Thyroid gland (tissue), 4 donors: ENCODE measurements around the gene TJP1. TPM values are rescaled to one million over a fixed set of nuclear protein-coding genes. Genes with fewer than 3 reads are reported as not detected.

Source experiments
- DNase-seq, 2 donors: peaks; one replicate each; pipeline ENCODE4 v3.0.0-alpha.2; 2019
- H3K27ac ChIP-seq, 3 donors: fragments of 200-600 bp; sonication (generic); 1 replicate in 2 of 3; 2 replicates in 1 of 3; pipeline ENCODE4 v1.5.1; 2016 to 2019; ENCODE audit warnings: mild to moderate bottlenecking in 1 of 3, moderate library complexity in 1 of 3
- H3K27me3 ChIP-seq: fragments of 200-600 bp; sonication (generic); one replicate; pipeline ENCODE4 v1.5.1; 2019
- H3K36me3 ChIP-seq, 2 donors: fragments of 200-600 bp; sonication (generic); one replicate each; pipeline ENCODE4 v1.5.1; 2016 to 2019
- H3K4me1 ChIP-seq, 2 donors: fragments of 200-600 bp; sonication (generic); one replicate each; pipeline ENCODE4 v1.5.1; 2017 to 2019
- H3K4me3 ChIP-seq, 3 donors: fragments of 200-600 bp; sonication (generic); replicated peaks in 1 of 3; 1 replicate in 2 of 3; 2 replicates in 1 of 3; pipeline ENCODE4 v1.5.1; 2016; ENCODE audit warnings: mild to moderate bottlenecking in 1 of 3
- H3K9me3 ChIP-seq: fragments of 200-600 bp; sonication (generic); one replicate; pipeline ENCODE4 v1.5.1; 2017
- POLR2A ChIP-seq, 2 donors: fragments of 450-650 bp; IDR thresholded peaks; one replicate each; pipeline ENCODE4 v1.6.1; 2017; ENCODE audit warnings: antibody characterized with exemption in 2 of 2, mild to moderate bottlenecking in 2 of 2, moderate library complexity in 1 of 2
- WGBS, 2 donors: methylation state at CpG; one replicate each; pipeline ENCODE4 v1.1.5; 2017; 5-methylcytosine and 5-hydroxymethylcytosine counted together
- intact Hi-C: fragments of 100-400 bp; cut with DNase I; formaldehyde crosslinking; loops from one replicate; pipeline ENCODE4 v1.15.1; 2023
- total RNA-seq, 4 donors: library from RNA; depleted of rRNA; stranded (reverse); fragments of >200 nt; gene quantifications; one replicate each; pipeline ENCODE4 v1.2.3, GENCODE V29; 2016
- TF ChIP-seq, protein P1 (sequence below), 6 experiments: fragments of 200-600 bp in 3 of 6; fragments of 450-650 bp in 3 of 6; sonication (generic) in 3 of 6; IDR thresholded peaks; one replicate each; pipeline ENCODE4 v1.5.1; 2016 to 2019; ENCODE audit warnings: antibody characterized with exemption in 6 of 6, mild to moderate bottlenecking in 2 of 6, inconsistent platforms in 1 of 6, moderate library complexity in 1 of 6

The TJP1 gene
- total RNA-seq, 4 donors from 2014 or later: 107 to 166 (median 126) TPM

DNA sequence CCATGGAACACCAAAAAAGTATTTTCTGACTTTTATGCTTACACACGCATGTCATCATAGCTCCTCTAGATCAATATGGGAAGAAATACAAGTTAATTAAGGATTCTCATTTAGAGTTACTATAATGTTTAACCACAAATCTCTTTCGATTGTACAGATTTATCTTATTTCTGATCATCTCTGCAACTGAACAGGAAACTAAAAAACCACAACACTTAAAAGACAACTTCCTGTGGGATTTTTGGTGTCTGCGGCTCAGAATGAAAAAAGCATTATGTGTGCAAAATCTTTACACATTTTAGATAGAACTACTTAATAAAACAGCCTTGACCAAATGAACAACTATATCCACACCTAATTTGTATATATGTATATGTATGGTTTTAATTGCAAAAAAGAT lies 3.0 kb upstream of the TJP1 start:
- WGBS, 2 donors: 52 to 61% methylated on average over 3 of the region's 3 CpGs
- intact Hi-C loops: no loop called here

DNA sequence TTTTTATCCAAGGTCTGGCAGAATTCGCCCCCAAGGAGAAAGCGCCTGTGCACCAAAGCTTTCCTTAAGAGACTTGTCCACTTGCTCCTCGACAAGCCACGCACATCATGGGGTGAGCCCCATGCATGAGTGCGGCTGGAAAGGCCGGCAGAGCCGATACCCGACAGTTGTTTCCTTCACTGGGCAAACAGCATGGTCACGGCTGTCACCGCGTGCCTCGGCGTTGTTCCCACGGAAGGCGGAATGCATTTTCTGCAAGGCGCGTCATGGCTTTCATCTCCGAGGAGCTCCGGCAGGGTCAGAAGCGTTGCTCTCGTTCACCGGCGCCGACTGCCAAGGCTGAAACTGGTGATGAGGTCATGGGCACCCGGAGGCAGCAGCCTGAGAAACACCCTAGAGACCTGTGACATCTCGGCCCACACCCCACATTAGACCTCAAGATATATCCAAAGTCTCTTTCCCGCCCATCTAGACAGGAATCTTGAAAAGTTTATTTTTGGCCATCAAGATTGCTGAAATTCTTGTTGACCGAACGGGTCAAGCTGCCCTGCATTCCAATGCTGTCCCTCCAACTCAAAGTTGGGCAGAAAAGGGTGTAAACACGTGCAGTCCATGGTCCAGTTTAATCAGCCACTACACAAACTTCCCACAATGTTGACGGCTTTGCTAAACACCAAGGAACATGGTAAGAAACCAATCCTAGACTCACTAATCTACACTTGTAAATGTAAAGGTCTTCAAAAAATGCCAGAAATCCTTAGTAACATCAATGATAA lies 604 bp upstream of the TJP1 start:
- WGBS, 2 donors: 7 to 14% methylated on average over 25 to 29 of the region's 31 CpGs
- intact Hi-C loops: no loop called here
- peak; percentile 69 to 71 for DNase-seq

More for the DNA sequence above, 3.0 kb upstream of the TJP1 start:
- TF ChIP-seq, protein P1, sequence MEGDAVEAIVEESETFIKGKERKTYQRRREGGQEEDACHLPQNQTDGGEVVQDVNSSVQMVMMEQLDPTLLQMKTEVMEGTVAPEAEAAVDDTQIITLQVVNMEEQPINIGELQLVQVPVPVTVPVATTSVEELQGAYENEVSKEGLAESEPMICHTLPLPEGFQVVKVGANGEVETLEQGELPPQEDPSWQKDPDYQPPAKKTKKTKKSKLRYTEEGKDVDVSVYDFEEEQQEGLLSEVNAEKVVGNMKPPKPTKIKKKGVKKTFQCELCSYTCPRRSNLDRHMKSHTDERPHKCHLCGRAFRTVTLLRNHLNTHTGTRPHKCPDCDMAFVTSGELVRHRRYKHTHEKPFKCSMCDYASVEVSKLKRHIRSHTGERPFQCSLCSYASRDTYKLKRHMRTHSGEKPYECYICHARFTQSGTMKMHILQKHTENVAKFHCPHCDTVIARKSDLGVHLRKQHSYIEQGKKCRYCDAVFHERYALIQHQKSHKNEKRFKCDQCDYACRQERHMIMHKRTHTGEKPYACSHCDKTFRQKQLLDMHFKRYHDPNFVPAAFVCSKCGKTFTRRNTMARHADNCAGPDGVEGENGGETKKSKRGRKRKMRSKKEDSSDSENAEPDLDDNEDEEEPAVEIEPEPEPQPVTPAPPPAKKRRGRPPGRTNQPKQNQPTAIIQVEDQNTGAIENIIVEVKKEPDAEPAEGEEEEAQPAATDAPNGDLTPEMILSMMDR (IDR thresholded peaks at IDR 0.05): no peak
- TF ChIP-seq POLR2A (IDR thresholded peaks at IDR 0.05): no peak
- no peak for DNase-seq
- Histone ChIP-seq H3K9me3 (no peaks in the 10 kb centered on the region), H3K4me1 (peaks cover 5 to 6% of the 10 kb centered on the region in 2 donors), H3K36me3 (no peaks in the 10 kb centered on the region), H3K27me3 (no peaks in the 10 kb centered on the region), H3K27ac (no peak overlapping the region), H3K4me3 (no peak overlapping the region)

DNA sequence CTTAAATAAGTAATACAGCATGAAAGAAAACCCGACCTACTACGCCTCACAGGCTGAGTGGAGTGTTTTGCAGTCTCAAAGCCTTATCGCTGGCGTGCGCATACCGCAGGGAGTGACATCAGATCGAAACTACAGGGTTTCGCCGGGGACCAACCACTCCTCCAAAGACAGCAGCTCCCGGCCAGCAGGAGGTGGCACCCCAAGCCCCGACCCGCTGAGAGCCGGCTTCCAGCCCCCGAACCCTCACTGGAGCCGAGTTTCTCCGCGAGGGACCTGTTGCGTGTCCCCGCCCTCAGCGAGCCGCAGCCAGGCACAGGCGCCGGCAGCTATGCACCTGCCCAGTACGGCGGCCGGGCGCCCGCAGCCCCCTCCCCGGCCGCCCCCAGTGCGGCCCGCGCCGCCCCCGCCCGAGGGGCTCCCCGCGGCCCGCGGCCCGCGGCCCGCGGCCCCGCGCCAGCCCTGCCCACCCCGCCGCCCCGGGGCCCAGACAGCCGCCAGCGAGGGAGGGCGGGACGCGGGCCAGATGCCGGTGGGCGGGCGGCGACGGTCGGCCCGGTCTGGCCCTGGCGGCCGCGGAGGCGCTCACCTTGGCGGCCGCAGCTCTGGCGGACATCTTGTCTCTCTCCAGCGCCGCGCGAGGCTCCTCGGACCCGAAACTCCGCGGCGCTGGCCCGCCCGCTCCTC lies 710 bp downstream of the TJP1 start:
- Histone ChIP-seq H3K36me3 (no peaks in the 10 kb centered on the region), H3K27me3 (no peaks in the 10 kb centered on the region), H3K4me1 (peaks cover 6 to 13% of the 10 kb centered on the region in 2 donors), H3K4me3 (peak overlapping the region; percentile 69 to 80 (median 75)), H3K9me3 (no peaks in the 10 kb centered on the region), H3K27ac (peak overlapping the region; percentile 86 to 98 (median 94))
- 1 to 3% methylated on average over 12 to 45 of the region's 79 CpGs for WGBS, 2 donors
- TF ChIP-seq, protein P1 (IDR thresholded peaks at IDR 0.05): peak in 1 of 6 experiments; percentile 17
- TF ChIP-seq POLR2A (IDR thresholded peaks at IDR 0.05): no peak
- peak; percentile 78 to 80 for DNase-seq
- intact Hi-C loops: no loop called here

More for the DNA sequence above, 604 bp upstream of the TJP1 start:
- peak overlapping the region in 2 of 3 donors; percentile 48 to 69 for H3K4me3 ChIP-seq
- TF ChIP-seq POLR2A (IDR thresholded peaks at IDR 0.05): no peak
- TF ChIP-seq, protein P1 (IDR thresholded peaks at IDR 0.05): no peak
- peak overlapping the region; percentile 86 to 98 (median 94) for H3K27ac ChIP-seq
- no peaks in the 10 kb centered on the region for H3K9me3 ChIP-seq
- peaks cover 6 to 13% of the 10 kb centered on the region in 2 donors for H3K4me1 ChIP-seq
- H3K36me3 ChIP-seq: no peaks in the 10 kb centered on the region
- no peaks in the 10 kb centered on the region for H3K27me3 ChIP-seq

DNA sequence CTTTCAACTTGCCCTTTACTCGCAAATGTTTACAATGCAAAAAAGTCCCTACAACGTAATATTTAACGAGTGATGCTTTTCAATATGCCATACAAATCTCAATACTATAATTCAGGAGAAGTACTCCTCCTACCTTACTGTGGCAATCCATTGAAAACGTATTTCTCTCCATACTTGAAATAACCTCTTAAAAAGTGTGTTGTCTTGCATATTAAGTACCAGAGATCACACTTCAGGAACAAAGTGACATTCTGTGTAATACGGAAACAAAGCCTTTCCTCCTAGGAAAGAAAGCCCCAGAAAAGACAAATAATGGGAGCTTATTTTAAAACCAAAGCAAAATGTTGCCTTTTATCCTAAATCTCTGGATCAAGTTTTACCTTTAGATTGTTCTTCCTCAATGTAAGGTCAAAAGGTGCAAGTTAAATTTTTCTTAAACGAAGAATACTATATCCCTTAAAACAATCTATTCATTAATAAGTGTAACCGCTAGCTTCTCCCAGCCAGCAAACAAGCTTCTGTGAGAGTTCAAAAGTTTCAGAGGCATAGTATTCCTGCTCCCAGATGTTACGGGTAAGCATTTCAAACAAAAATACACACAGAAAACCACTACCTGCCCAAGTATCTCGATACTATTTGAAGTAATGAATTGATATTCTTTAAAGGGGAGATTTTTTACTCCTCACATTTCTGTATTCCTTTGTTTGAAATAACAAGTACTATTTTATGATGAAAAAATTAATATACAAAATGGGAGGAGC lies 1.7 kb downstream of the TJP1 start:
- Histone ChIP-seq H3K9me3 (no peaks in the 10 kb centered on the region), H3K36me3 (no peaks in the 10 kb centered on the region), H3K27me3 (no peaks in the 10 kb centered on the region), H3K4me3 (peak overlapping the region in 2 of 3 donors; percentile 69 to 80), H3K27ac (peak overlapping the region in 2 of 3 donors; percentile 94 to 98), H3K4me1 (peaks cover 15 to 23% of the 10 kb centered on the region in 2 donors)
- DNase-seq: no peak
- intact Hi-C loops: no loop called here
- TF ChIP-seq POLR2A (IDR thresholded peaks at IDR 0.05): no peak
- TF ChIP-seq, protein P1 (IDR thresholded peaks at IDR 0.05): no peak
- 24 to 27% methylated on average over 9 of the region's 9 CpGs for WGBS, 2 donors
